NCI-H2107 treated with DMSO at 0.1 percent for 48 hours (cell line): ENCODE data around the gene ZC3H7B.

Source experiments
- DNase-seq: peaks from one replicate; lab custom pipeline; 2025; ENCODE audit not compliant: unreplicated experiment; lab: John Stamatoyannopoulos, UW

Gene ZC3H7B

DNA sequence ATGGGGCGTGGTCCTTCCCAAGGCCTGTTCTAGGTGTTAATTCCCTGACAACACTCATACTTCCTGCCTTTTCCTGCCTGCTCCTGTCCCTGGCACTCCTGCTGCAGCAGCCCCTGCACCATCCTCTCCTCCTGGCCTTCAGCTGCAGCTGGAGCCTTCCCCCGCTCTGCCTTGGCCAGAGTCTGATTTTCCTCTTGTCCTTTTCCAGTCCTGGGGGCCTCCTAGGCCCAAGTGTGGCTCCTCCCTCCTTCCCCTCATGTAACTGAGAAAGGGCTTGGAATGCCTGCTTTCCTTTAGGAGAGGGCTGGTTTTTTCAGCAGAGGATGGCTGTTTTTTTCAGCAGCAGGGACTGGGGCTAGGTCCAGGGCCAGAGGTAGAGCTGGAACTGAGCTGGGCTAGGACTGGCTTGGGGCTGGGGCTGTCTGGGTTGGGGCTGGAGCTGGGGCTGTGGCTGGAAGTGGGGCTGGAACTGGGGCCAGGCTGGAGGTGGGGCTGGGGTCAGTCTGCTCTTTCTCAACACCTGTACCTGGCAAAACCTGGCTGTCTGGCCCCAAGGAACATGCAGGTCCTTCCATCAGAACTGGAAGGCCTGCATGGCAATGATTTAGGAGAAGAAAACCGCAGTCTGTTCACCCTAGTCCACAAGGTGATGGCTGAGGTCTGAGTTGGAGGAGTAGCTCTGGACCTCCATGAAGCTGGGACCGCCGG is 23.6 kb downstream of the ZC3H7B start:
- DNase-seq = no peak

DNA sequence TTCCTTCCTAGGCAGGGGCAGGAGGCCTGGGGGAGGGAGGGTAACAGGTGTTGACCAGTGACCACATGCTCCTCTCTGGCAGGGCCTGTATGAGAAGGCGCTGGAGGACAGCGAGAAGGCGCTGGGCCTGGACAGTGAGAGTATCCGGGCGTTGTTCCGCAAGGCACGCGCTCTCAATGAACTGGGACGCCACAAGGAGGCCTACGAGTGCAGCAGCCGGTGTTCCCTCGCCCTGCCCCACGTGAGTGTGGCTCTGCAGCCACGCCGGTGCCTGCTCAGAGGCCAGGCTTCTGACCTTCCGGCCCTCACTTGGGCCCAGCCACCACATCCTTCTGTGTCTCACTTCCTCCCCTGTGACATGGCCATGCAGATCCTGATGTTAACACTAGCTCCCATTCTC is 25.8 kb downstream of the ZC3H7B start:
- DNase-seq = no peak

DNA sequence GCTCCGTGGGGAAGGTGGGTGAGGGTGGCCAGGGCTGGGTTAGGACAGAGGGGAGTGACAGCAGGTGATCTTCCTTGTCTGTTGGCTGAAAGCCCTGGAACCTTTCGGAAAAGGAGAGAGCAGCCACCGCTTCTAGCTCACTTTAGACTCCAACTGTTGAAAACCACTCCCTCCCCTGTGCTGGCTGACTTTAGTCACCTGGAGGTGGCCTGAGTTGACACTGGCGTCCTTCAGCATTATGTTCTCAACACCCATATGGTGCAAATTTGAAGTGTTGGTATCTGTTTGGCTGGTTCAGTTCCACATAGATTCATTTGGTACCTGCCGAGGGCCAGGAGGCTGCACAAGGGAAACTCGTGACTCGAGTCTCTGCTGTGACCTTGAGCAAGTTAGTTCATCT is 28.8 kb downstream of the ZC3H7B start:
- DNase-seq = no peak

DNA sequence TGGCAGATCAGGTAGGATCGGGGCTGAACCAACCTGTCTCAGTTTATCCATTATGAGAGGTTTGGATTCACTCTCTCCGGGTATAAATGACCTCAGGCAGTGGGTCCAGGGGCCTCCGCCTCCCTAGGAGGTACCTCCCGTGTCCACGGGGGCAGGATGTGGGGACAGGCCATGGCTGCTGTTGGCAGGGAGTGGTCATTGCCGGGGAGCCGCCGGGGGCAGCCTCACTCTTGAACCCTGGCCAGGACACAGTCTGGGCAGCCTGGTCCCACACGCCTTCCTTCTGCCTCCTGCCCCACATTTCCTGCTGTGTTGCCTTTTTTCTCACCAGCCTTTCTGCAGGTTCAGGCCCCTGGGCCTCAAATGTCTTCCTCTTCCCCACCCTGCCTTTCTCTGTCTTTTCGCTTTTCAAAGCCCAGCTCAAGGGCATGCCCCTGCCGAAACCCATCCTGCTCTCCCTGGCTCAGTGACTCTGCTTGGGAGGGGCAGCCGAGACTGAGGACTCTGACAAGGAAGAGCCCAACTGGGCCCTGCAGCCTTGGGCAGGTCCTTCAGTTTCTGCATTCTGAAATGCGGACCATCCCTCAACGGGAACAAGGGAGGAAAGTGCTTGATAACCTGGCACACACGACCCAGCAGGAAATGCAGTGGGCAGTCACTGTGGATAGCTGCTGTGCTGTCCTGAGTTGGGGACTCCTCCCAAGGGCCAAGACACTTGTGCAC is 31.1 kb downstream of the ZC3H7B start:
- DNase-seq = no peak

DNA sequence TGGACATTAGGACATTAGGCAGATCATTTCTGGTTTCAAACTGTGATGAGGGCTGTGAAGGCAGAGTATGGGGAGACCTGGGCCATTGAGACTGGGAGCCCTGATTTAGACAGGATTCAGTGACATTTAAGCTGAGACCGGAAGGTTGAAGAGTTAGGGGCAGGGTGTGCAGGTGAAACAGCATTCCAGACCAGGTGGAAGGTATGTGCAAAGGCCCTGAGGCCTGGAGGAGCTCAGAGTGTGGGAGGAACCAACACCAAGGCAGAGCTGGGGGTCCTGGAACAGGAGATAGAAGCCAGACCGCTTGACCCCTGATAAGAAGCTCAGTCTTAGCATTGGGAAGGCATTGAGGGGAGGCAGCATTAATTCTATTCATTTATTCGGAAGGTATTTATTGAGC is 32.5 kb downstream of the ZC3H7B start:
- no peak for DNase-seq

DNA sequence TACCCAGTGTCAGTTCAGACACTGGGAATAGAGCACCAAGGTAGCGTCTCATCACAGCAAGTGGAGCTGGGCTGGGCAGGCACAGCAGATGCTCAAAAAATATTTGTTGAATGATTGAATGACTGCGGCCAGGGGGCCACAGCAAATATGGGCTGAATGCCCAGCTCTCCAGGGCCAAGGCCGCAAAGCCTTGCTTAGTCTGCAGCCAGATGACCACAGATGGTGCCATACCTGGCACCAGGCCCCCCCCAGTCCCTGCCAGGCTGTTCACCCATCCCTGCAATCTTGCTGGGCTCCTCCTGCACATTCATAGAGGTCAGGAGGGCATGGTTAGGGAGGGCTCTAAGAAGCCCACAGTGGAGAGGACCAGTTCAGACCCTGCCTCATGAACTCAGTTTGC is 32.9 kb downstream of the ZC3H7B start:
- DNase-seq = no peak

DNA sequence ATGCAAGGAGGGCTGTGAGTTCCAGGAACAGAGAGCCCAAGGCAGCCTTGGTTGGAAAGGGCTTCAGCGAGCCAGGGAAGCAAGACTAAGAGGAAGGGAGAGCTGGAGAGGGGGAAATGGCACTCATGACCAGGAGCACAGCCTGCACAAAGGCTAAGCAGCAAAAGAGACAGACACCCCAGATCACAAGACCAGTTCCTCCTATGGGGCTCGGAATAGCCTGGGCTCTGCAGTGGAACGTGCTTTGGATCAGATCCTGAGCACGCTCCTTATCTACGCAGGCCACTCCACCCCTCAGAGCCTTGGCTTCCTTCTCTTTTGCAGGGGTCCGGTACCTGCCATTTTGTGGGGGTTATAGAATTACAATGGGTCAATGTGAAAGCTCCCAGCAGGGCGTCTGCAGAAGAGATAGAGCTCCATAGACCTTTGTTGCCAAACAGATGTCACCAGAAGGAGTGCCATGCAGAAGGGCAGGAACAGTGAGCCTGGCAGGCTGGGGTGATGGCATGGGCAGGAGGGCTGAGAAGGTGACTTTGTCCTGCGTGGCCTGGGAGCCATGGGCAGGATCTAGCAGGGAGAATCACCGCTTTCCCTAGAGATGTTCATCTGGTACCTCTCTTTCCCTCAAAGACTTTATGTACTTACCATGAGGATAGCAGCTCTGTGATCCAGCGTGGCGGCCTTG is 33.8 kb downstream of the ZC3H7B start:
- DNase-seq = no peak

DNA sequence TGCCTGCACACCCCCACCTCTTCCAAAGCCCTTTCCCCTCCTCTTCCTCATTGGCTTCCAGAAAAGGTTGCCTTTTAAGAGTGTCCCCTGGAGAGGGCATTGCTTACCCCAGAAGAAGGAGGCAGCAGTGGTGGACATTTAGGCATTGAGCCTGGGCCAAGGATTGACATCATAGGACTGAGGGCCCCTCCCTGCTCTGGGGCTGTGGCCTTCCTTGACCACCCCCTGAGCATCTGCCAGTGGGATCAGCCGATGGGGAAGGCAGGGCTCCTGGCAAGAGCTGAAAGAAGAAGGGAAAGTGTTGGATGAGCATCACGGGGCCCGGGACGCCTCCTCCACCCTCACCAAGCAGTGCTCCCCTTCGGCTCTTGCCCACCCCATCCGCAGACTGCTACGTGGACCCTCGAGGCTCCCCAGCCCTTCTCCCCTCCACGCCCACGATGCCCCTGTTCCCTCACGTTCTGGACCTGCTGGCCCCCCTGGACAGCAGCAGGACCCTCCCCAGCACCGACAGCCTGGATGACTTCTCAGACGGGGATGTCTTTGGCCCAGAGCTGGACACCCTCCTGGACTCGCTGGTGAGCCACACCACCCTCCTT is 37.4 kb downstream of the ZC3H7B start:
- no peak for DNase-seq

DNA sequence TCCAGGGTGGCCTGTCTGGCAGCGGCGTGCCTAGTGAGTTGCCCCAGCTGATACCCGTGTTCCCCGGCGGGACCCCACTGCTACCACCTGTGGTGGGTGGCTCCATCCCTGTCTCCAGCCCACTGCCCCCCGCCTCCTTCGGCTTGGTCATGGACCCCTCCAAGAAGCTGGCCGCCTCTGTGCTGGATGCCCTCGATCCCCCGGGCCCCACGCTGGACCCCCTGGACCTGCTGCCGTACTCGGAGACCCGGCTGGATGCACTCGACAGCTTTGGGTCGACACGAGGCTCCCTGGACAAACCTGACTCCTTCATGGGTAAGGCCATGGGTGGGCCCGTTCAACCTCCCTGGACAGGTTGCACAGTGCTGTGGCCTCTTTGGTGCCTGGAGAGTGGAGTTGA is 38.5 kb downstream of the ZC3H7B start:
- DNase-seq = no peak

DNA sequence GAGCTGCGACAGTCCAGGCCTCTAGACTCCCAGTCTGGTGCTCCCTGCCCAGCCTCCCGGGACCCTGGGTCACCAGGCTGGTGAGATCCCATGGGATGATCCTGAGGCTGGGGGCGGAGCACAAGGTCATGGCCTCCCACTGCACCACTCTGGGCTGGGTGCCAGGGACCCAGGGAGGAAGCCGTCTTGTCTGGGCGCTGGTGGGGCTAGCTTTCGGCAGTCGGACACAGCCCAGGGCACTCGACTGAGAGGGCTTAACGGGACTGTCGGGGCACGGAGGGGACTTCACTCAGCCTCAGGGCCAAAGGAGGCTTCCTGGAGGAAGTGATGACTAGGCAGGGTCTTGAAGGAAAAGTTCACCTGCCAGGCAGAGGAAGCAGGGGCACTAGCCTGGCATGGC is 39.0 kb downstream of the ZC3H7B start:
- no peak for DNase-seq

DNA sequence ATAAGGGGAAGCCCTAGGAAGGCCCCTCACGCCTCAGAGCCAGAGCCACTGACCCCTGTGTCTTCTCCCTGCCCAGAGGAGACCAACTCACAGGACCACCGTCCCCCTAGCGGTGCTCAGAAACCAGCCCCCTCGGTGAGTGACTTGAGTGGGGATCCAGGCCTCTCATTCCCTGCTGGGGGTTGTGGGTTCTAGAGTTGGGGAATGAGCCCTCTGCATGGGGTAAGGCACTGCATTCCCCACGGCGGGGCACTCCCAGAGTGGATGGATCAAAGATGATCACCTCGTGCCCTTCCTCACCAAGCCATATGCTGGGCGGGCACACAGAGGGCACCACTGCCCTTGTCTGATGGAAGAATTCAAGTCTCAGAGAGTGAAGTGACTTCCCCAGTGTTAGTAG is 39.7 kb downstream of the ZC3H7B start:
- DNase-seq = no peak

DNA sequence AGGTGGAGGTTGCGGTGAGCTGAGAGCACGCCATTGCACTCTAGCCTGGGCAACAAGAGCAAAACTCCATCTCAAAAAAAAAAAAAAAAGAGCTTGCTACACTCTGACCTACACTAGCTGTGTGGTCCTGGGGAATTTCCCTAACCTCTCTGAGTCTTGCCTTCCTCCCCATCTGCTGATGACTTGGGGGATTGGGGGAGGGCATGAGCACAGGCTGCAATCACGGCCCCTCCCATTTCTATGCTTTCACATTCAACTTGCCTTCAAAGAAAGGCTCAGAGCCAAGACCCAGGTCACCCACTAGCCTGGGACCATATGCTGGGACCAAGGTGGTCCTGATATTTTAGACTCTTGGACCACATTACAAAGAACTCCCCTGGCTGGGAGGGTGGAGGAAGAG is 40.7 kb downstream of the ZC3H7B start:
- DNase-seq = no peak

DNA sequence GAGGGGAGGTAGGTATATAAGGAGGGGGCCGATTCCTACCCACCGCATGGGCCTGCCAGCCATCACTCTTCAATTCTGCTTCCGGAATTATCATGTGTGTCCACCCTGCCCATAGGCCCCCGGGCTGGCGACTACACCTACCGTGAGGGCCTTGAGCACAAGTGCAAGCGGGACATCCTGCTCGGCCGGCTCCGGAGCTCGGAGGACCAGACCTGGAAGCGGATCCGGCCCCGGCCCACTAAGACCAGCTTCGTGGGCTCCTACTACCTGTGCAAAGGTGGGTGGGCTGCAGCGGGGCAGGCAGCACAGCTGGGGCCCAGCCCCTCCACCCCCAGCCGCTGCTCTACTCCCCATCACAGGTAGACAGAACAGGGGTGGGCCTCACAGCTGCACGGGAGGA is 42.0 kb downstream of the ZC3H7B start:
- DNase-seq = no peak

DNA sequence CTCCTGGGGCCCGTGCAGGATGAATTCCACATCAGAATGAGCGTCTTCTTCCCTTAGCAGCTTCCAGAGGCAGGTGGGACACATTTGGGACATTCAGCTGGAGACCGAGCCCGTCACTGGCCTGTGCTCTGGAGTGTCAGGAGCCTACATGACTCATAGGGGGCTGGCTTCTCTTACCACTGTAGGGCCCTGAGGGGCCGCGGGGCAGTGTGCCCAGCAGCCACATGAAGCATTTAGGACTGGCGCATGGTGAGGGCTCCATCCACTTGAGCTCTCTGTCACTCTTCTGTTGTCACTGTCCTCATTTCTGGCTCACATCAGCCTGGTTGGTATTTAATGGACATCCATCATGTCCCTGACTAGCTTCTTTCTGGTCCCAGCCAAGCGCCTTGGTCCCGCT is 42.4 kb downstream of the ZC3H7B start:
- no peak for DNase-seq

DNA sequence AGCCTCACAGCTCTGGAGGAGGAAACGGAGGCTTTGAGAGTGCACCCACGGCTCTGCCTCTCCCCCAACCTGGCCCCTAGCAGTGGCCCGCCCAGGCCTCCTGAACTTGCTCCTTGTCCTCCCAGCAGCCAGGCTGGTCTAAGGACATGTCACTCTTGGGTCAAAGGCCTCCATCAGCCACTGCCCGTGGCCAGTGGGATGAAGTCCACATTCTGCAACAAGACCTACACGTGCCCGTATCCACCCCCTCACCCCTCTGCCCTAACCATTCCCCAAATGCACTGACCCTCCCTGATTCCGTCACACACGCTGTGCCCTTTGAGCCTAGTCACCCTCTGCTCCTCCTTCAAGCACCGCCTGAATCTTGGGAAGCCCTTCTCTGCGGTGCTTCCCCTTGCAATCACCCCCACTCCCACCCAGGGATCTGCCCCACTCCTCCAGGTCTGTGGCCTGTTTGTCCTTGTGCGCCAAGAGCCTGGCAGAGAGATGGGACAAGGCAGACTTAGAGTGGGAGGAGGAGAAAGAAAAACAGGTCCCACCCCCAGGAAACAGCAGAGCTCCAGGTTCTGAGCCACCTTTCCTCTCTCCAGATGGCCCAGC is 43.0 kb downstream of the ZC3H7B start:
- no peak for DNase-seq

DNA sequence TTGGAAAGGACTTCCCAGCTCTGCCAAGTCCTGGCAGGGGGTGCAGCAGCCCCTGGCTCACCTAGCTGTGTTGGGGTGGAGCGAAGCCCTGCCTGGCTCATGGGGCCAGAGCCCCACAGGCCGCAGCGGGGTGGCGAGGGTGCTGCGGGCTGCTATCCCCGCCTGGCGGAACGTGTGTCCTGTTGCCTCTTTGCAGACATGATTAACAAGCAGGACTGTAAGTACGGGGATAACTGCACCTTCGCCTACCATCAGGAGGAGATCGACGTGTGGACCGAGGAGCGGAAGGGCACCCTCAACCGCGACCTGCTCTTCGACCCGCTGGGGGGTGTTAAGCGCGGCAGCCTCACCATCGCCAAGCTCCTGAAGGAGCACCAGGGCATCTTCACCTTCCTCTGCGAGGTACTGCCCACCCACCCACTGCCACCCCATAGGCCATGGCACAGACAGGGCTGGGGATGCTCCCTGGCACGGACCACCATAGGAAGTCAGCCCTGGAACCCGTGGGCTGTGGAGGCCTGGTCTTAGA is 44.5 kb downstream of the ZC3H7B start:
- no peak for DNase-seq

DNA sequence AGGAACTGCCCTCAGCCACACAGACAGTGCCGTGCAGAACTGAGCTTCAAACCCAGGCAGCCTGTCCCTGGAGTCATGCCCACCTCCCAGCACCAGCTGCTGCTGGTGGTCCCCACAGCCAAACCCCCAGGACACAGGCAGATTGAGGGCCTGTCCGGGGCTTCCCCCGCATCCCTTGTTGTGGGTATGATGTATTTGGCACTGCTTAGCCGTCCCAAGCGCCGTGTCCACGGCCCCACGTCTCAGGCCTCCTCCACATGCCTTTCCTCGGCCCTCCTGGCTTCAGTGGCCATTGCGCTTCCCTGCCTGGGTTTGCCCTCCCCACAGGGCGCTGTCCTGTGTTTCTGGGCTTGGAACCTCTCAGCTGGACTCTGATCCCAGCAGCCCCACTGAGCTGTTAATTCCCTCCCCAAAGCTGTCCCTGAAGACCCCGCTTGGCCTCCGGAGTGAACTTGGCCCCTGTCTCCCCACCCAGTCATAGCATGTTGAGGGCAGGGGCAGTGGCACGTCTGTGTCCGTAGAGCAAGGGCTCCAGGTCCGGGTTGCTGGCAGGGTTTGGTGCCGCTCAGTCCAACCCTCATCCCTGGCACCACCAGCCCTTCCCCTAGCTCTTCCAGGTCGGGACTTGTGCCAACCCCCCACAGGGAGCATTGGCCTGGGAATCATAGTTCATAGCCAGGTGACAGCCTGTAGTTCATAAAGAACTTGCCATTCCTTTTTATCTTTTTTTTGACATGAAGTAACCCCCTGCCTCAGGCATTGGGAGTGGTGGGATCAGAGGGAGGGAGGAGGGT is 45.9 kb downstream of the ZC3H7B start:
- DNase-seq = no peak

DNA sequence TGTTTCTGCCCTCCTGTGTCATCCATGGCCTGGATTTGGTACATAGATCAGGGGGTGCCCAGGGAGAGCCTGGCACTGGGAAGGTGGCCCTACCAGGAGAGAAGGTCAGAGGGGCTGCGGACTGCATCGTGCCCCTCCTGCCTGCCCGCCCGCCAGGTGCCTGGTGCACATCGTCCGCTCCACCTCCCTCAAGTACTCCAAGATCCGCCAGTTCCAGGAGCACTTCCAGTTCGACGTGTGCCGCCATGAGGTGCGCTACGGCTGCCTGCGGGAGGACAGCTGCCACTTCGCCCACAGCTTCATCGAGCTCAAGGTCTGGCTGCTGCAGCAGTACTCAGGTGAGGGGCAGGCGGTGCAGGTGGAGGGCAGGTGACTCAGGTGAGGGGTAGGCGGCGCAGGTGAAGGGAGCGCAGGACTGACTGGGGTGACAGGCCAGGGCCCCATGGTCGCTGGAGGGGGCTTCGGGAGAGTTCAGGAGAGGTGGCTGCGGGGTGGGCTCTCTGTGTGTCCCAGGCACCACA is 47.7 kb downstream of the ZC3H7B start:
- no peak for DNase-seq

DNA sequence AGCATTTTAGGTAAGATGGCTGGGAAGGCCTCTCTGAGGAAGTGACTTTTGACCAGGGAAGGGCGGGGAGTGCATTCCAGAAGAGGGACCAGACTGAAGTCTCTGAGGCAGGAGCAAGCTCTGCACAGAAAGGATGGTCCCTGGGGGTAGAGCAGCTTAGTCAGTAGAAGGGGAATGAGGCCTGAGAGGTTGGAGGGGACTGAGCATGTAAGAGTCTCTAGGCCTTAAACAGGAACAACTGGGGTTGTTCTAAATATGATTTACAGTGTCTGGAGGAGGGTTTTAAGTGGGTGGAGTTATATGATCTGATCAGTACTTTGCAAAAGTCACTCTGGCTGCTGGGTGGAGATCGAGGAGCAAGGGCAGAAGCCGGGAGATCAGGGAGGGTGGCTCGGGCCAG is 48.8 kb downstream of the ZC3H7B start:
- no peak for DNase-seq

DNA sequence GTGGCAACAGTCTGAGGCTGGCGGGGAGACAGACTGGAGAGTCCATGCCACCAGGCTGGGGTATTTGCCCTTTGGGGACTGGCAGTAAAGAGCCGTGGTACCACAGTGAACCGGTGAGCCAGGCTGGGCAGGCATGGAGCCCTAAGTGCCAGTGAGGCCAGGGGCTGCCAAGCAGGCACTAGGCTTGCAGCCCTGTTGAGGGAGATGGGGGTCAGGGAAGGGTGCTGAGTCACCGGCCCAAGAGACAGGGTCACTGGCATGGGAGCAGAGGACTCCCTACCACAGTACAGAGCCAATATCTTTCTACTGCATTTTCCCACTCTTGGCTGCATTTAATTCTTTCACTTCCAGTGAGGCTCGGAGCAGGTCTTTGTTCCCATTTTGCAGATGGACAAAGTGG is 49.7 kb downstream of the ZC3H7B start:
- DNase-seq = no peak
